ENCODE data around the gene DLG5. TPM values are rescaled to one million over a fixed set of nuclear protein-coding genes. Genes with fewer than 3 reads are reported as not detected.

Gene DLG5
- polyA plus RNA-seq, 1 of the 3 experiments (the other 2 are of a cell fraction), result 31.3 TPM

DNA sequence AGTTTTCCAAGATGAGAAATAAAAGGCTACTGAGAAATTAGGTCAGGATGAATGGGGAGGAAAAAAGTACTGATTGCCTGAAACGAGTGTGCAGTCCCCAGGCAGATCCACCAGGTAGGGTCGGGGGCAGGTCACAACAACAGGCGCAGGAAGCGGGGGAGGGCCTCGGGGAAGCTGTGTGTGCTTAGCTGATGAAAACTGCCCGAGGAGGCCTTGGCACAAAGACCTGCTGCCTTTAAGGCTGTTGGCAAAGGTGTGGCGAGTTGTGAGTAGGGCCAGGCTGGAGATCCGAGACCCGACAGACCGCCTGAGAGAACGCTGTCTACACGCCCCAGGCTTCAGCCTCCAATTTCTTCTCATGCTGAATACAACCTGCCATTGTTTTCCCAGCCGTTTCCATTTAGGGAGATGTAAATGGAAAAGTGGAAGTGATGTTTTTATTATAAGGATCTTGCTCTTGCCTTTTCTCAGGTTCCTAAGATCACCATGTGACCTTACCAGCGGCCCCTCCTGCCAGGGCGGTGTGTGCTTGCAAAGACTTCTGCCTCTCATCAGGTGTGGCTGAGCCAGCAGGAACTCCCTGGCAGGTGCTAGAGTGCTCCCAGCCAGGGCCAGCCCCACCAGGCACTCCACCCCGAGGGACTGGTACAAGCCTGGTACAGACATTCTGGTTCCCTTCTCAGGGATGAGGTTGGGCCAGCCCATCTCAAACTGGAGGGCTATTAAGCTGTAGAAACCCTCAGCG is 60.8 kb downstream of the DLG5 start:
- H3K27me3 ChIP-seq (ENCODE audit: insufficient read depth), result no peaks in the 10 kb centered on the region
- no peak overlapping the region for H3K4me2 ChIP-seq
- ChIA-PET POLR2A (no interaction called here), CTCF (interaction anchor here (3.1 kb wide), 1 partner anchor 18 kb away, joined by 19 read pairs; no protein-coding TSS in a partner anchor)
- peaks cover 41% of the 10 kb centered on the region for H4K20me1 ChIP-seq (ENCODE audit: insufficient read depth)
- DNase-seq, result no peak
- no peaks in the 10 kb centered on the region for H3F3A ChIP-seq (replicated peaks; ENCODE audit: insufficient read depth)
- TF ChIP-seq TAF1 (IDR thresholded peaks at IDR 0.05; ENCODE audit: borderline replicate concordance, low read depth, low read length) (no peak), SMC3 (IDR thresholded peaks at IDR 0.05; ENCODE audit: low read depth, low read length) (no peak), YY1 (IDR thresholded peaks at IDR 0.05; ENCODE audit: low read depth) (no peak), MEF2A (IDR thresholded peaks at IDR 0.05; ENCODE audit: borderline replicate concordance, low read depth) (no peak), POLR2AphosphoS5 (IDR thresholded peaks at IDR 0.05; ENCODE audit: low read depth, low read length) (no peak), IRF3 (IDR thresholded peaks at IDR 0.05; ENCODE audit: low read depth, low read length) (no peak), CHD2 (IDR thresholded peaks at IDR 0.05; ENCODE audit: low read length, partially characterized antibody) (no peak), JUND (IDR thresholded peaks at IDR 0.05) (no peak), TEAD4 (IDR thresholded peaks at IDR 0.05; ENCODE audit: borderline replicate concordance, insufficient read depth) (no peak)
- TF ChIP-seq, protein P1, sequence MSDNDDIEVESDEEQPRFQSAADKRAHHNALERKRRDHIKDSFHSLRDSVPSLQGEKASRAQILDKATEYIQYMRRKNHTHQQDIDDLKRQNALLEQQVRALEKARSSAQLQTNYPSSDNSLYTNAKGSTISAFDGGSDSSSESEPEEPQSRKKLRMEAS (IDR thresholded peaks at IDR 0.05; ENCODE audit: low read depth), result no peak
- TF ChIP-seq, protein P2, sequence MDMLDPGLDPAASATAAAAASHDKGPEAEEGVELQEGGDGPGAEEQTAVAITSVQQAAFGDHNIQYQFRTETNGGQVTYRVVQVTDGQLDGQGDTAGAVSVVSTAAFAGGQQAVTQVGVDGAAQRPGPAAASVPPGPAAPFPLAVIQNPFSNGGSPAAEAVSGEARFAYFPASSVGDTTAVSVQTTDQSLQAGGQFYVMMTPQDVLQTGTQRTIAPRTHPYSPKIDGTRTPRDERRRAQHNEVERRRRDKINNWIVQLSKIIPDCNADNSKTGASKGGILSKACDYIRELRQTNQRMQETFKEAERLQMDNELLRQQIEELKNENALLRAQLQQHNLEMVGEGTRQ (IDR thresholded peaks at IDR 0.05; ENCODE audit: borderline replicate concordance, low read depth, low read length), result no peak
- no peaks in the 10 kb centered on the region for H3K9me3 ChIP-seq
- peaks cover 11 to 61% of the 10 kb centered on the region in 2 experiments for H3K4me1 ChIP-seq (ENCODE audit: control insufficient read depth in 1 of 2, insufficient read depth in 2 of 2, low read depth in 1 of 2, low read length in 1 of 2)
- no peaks in the 10 kb centered on the region for H3K9me2 ChIP-seq
- H3K27ac ChIP-seq (ENCODE audit: low read depth in 2 of 2, low read length in 1 of 2), result peak overlapping the region in 1 of 2 experiments; percentile 81; a peak in 2 of 4 replicates
- no peak overlapping the region for H3K9ac ChIP-seq
- peaks cover 4 to 21% of the 10 kb centered on the region in 2 experiments for H3K36me3 ChIP-seq (replicated peaks in 1 of 2; ENCODE audit: control insufficient read depth in 1 of 2, insufficient read depth in 2 of 2, low read length in 1 of 2)
- WGBS (ENCODE audit: low lambda C conversion rate), result 80% methylated on average over 16 of the region's 17 CpGs
- peaks cover 34% of the 10 kb centered on the region for H3K79me2 ChIP-seq (ENCODE audit: insufficient read depth)
- no peak overlapping the region for H2AFZ ChIP-seq (ENCODE audit: low read depth)
- no peak overlapping the region for H3K4me3 ChIP-seq (ENCODE audit: low read depth in 2 of 2, low read length in 1 of 2)

GRCh38 chr10:77864151-77864851 is 62.3 kb downstream of the DLG5 start:
- DNase-seq, result no peak
- H4K20me1 ChIP-seq (ENCODE audit: insufficient read depth), result peaks cover 38% of the 10 kb centered on the region
- H3K9me2 ChIP-seq, result no peaks in the 10 kb centered on the region
- H2AFZ ChIP-seq (ENCODE audit: low read depth), result no peak overlapping the region
- ChIA-PET CTCF (interaction anchor here (1.1 to 3.1 kb wide), 2 partner anchors 10 to 17 kb away, joined by 4 to 19 read pairs; no protein-coding TSS in a partner anchor), POLR2A (no interaction called here)
- H3K4me3 ChIP-seq (ENCODE audit: low read depth in 2 of 2, low read length in 1 of 2), result no peak overlapping the region
- no peaks in the 10 kb centered on the region for H3F3A ChIP-seq (replicated peaks; ENCODE audit: insufficient read depth)
- no peak overlapping the region for H3K4me2 ChIP-seq
- H3K79me2 ChIP-seq (ENCODE audit: insufficient read depth), result peaks cover 40% of the 10 kb centered on the region
- no peaks in the 10 kb centered on the region for H3K27me3 ChIP-seq (ENCODE audit: insufficient read depth)
- no peaks in the 10 kb centered on the region for H3K9me3 ChIP-seq
- peaks cover 0 to 48% of the 10 kb centered on the region in 2 experiments; a peak in 2 of 4 replicates for H3K4me1 ChIP-seq (ENCODE audit: control insufficient read depth in 1 of 2, insufficient read depth in 2 of 2, low read depth in 1 of 2, low read length in 1 of 2)
- peaks cover 4 to 21% of the 10 kb centered on the region in 2 experiments for H3K36me3 ChIP-seq (replicated peaks in 1 of 2; ENCODE audit: control insufficient read depth in 1 of 2, insufficient read depth in 2 of 2, low read length in 1 of 2)
- H3K9ac ChIP-seq, result no peak overlapping the region
- WGBS (ENCODE audit: low lambda C conversion rate), result 97% methylated on average over 8 of the region's 11 CpGs
- peak overlapping the region in 1 of 2 experiments; percentile 81; a peak in 1 of 4 replicates for H3K27ac ChIP-seq (ENCODE audit: low read depth in 2 of 2, low read length in 1 of 2)
- TF ChIP-seq ELF1 (IDR thresholded peaks at IDR 0.05) (no peak), RXRA (IDR thresholded peaks at IDR 0.05; ENCODE audit: borderline replicate concordance, low read depth) (no peak), IRF3 (IDR thresholded peaks at IDR 0.05; ENCODE audit: low read depth, low read length) (no peak), MEF2A (IDR thresholded peaks at IDR 0.05; ENCODE audit: borderline replicate concordance, low read depth) (no peak), TEAD4 (IDR thresholded peaks at IDR 0.05; ENCODE audit: borderline replicate concordance, insufficient read depth) (no peak), CTCF (IDR thresholded peaks at IDR 0.05) (no peak), GATA2 (CRISPR knock-in tag; IDR thresholded peaks at IDR 0.05) (no peak), FOXJ3 (CRISPR knock-in tag; IDR thresholded peaks at IDR 0.05) (no peak), SMC3 (IDR thresholded peaks at IDR 0.05; ENCODE audit: low read depth, low read length) (no peak), FOSL2 (IDR thresholded peaks at IDR 0.05; ENCODE audit: borderline replicate concordance, low read depth) (no peak), RCOR1 (IDR thresholded peaks at IDR 0.05; ENCODE audit: low read length) (no peak)
- TF ChIP-seq, protein P3, sequence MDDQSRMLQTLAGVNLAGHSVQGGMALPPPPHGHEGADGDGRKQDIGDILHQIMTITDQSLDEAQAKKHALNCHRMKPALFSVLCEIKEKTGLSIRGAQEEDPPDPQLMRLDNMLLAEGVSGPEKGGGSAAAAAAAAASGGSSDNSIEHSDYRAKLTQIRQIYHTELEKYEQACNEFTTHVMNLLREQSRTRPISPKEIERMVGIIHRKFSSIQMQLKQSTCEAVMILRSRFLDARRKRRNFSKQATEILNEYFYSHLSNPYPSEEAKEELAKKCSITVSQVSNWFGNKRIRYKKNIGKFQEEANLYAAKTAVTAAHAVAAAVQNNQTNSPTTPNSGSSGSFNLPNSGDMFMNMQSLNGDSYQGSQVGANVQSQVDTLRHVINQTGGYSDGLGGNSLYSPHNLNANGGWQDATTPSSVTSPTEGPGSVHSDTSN (IDR thresholded peaks at IDR 0.05), result no peak
